GM18519 (cell line): ENCODE measurements around the gene ZNF496.

Source experiments
- ATAC-seq: cut with Tn5 transposase; IDR thresholded peaks from one replicate; pipeline ENCODE4 v1.9.1; 2021; ENCODE audit warnings: mild to moderate bottlenecking, moderate library complexity; ENCODE audit not compliant: unreplicated experiment, low FRiP score

Gene ZNF496

GRCh38 chr1:247331172-247331524 is 519 bp downstream of the ZNF496 start:
- ATAC-seq = peak; percentile 48

DNA sequence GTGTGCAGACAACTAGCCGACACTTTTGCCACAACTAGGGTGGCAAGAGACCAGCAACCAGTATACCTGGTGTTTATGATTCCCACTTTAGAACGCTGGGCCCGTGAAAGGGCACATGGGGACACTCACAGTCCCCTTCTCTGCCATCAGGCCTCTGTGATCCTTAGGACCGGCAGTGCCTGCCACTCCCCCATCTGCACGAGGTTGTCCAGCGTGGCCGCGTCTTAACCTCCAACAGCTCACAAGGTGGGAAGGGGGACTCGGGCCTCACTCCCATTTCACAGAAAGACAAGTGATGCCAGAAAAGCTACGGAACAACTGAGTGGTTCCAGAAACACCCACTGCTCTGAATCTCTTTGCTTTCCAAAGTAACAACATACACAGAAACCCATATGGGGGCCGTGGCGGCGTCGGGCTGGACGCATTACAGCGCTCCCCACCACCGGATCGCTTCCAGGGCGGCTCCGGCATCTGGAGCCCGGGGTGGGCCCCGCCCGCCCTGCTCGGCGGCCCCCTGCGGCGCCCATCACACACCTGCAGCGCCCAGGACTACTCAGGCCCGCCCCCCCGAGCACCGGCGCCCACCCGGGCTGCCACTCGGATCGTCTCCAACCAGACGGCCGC is 1.0 kb downstream of the ZNF496 start:
- no peak for ATAC-seq

DNA sequence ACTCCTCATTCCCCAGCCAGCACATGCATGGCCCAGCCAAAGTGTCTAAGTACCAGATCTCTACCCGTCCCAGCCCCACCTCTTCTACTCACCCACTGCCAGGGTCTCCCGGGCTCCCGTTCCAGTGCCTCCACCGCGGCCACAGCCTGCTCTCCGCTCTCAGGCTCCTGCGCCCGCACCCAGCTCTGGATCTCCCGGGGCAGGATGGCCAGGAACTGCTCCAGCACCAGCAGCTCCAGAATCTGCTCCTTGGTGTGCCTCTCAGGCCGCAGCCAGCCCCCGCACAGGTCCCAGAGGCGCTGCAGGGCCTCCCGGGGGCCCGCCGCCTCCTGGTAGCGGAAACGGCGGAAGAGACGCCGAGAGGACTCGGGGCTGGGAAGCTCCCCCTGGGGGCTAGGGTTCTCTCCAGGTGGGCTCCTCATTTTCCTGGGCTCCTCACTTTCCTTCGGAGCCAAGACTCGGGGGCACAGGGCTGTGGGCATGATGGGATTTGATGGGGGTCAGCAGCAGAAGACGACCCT is 2.5 kb downstream of the ZNF496 start:
- ATAC-seq = no peak

- no peak for ATAC-seq
Observed at GRCh38 chr1:247328311-247328710, 3.4 kb downstream of the ZNF496 start.

- ATAC-seq = no peak
Observed at GRCh38 chr1:247326411-247327130, 5.1 kb downstream of the ZNF496 start.

DNA sequence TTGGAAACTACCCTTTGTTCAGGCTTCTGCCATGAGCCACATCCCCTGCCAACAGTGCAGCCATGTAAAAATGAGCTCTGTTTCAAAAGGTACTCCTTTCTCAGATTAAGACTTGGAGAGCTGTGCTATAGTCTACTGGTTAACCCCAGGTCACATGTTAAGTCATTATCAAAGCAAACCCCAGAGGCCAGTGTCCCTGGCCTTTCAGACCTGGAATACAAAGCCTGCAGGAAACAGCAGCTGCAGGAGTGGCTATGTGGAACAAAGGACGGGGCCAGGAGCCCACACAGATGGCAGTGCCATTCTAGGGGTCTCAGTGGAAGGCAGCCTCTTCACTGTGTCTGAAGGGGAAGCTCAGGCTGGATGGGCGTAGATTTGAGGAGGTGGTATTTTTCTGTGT is 6.7 kb downstream of the ZNF496 start:
- no peak for ATAC-seq

GRCh38 chr1:247324204-247324787 is 7.4 kb downstream of the ZNF496 start:
- ATAC-seq = no peak

- no peak for ATAC-seq
Observed at GRCh38 chr1:247322849-247323586, 8.6 kb downstream of the ZNF496 start.

GRCh38 chr1:247322442-247322841 is 9.2 kb downstream of the ZNF496 start:
- ATAC-seq = no peak

- no peak for ATAC-seq
Observed at GRCh38 chr1:247317702-247318101, 14.0 kb downstream of the ZNF496 start.

- no peak for ATAC-seq
Observed at GRCh38 chr1:247316590-247317197, 15.0 kb downstream of the ZNF496 start.

GRCh38 chr1:247304031-247304430 is 27.6 kb downstream of the ZNF496 start:
- no peak for ATAC-seq

DNA sequence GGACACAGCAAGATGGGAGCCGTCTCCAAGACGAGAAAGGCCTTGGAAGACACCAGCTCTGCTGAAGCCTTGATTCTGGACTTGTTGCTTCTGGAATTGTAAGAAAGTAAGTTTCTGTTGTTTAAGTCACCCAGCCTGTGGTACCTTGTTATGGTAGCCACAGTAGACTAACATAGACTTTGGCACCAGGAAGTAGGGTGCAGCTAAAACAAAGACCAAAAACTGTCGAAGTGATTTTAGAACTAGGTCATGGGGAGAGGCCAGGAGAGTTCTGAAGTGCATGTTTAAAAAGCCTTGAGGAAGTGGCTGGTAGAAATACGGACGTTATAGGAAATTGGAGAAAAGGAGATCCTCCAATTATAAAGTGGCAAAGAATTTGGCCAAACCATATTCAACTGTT is 28.5 kb downstream of the ZNF496 start:
- ATAC-seq = no peak

DNA sequence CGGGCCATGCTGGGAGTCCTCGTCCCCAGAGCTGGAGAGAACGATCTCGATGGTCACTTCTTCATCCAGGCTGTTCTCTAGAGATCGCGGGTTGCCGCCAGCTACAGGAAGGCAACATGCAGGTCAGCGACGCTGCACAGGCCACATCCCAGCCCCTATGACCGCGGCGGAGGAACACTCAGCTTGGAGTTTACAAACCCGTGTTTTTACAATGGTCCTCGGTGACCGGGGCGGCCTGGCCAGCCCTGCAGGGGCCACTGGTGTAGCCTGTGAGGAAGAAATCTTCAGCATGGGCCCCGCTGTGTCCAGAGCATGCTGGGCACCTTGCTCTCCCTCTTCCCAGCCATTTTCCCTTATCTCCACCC is 30.5 kb downstream of the ZNF496 start:
- no peak for ATAC-seq

DNA sequence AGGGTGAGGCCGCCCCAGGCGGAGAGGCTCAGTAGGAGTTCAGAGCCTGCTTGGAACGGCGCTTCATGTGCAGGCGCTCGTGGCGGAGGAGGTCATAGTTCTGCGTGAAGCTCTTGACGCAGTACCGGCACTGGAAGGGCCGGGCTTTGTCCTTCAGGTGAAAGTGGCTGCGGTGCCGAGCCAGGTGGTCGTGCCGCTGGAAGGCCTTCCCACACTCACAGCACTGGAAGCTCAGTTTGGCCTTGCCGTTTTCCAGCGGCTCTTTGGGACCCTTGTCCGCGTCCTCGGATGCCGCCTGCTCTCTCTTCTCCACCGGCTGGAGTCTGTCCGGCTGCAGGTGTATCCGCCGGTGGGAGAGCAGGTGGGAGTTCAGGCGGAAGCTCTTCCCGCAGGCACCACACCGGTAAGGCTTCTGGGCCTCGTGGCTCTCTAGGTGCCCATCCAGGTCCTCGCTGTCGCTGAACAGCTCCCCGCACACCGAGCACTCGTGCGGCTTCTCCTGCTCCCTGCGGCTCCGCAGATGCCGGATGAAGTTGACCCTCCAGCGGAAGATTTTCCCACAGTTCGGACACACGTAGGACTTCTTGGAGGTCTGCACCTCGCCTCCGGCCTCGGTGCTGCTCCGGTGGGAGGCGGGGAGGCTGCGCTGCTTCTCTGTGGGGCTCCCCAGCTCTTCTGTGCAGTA is 31.0 kb downstream of the ZNF496 start:
- no peak for ATAC-seq

- no peak for ATAC-seq
Observed at GRCh38 chr1:247299723-247300381, 31.8 kb downstream of the ZNF496 start.

DNA sequence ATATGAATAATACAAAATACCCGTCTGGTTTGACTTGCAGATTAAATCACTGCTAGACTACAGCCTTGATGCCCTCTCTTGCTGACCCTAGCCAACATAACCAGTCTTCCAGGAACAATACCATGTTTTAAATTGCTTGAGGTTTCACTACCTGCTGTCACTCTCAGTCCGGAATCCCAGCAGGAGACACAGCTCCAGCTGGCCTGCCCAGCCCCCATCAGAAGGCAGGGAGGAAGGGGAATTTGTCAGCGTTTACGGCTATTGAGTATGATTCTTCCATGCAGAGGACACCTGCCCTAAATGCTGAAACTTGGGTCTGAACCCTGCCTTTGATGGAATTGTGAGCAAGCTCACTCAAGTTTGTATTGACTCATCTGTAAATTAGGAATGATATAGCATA is 33.0 kb downstream of the ZNF496 start:
- no peak for ATAC-seq

GRCh38 chr1:247298124-247298481 is 33.6 kb downstream of the ZNF496 start:
- ATAC-seq = no peak

GRCh38 chr1:247297263-247298123 is 34.2 kb downstream of the ZNF496 start:
- no peak for ATAC-seq
